ENCODE data around the gene SGCG.
"Not testable (repeated sequence)": the region's sequence is repeated elsewhere in the genome, so short reads cannot be mapped to it uniquely, and the experiment has no call there.

Gene SGCG, protein sequence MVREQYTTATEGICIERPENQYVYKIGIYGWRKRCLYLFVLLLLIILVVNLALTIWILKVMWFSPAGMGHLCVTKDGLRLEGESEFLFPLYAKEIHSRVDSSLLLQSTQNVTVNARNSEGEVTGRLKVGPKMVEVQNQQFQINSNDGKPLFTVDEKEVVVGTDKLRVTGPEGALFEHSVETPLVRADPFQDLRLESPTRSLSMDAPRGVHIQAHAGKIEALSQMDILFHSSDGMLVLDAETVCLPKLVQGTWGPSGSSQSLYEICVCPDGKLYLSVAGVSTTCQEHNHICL

GRCh38 chr13:23180711-23181110 lies at the start of gene SGCG:
SGCG (plus strand) TSS chr13:23180979; CDS start chr13:23203695, 22,716 bp downstream.
- DNase-seq: no peak

GRCh38 chr13:23134542-23134941 lies 46.2 kb upstream of the SGCG start:
- DNase-seq: no peak

GRCh38 chr13:23140492-23140891 lies 40.3 kb upstream of the SGCG start:
- no peak for DNase-seq

DNA sequence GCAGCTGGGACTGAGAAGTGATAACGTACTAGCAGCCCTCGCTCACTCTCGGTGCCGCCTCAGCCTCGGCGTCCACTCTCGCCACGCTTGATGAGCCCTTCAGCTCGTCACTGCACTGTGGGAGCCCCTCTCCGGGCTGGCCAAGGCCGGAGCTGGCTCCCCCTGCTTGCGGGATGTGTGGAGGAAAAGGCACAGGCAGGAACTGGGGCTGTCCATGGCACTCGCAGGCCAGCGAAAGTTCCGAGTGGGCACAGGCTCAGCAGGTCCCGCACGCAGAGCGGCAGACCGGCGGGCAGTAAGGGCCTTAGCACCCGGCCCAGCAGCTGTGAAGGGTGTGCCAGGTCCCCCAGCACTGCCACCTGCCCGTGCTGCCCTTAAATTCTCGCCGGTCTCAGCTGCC lies 38.8 kb upstream of the SGCG start:
- DNase-seq: no peak

DNA sequence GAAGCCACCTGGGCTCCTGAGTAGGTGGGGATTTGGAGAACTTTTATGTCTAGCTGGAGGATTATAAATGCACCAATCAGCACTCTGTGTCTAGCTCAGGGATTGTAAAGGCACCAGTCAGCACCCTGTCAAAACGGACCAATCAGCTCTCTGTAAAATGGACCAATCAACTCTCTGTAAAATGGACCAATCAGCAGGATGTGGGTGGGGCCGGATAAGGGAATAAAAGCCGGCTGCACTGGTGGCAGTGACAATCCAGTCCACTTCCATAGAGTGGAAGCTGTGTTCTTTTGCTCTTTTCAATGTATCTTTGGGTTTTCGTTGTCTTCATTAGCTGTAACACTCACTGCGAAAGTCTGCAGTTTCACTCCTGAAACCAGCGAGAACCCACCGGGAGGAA lies 38.2 kb upstream of the SGCG start:
- not testable (repeated sequence) for DNase-seq

- DNase-seq: no peak
Measured at GRCh38 chr13:23144431-23144830, 36.3 kb upstream of the SGCG start.

DNA sequence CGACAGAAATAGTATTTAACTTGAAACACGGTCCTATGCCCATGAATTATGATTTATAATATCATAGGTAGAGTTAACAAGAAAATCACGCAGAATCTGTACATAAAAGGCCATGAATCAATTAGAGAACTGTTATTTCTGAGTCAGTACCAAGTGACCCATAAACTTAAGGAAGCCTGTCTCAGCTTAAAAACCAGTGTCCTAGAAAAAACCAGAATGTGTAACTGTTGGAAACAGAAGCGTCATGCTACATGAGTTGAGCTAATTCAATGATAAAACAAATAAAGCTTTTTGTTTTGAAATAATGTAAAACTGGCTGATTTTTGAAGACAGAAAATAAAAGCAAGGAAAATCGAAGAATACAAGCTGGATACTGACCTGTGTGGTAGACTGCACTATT lies 34.8 kb upstream of the SGCG start:
- DNase-seq: no peak

GRCh38 chr13:23146811-23147625 lies 33.8 kb upstream of the SGCG start:
- no peak for DNase-seq

DNA sequence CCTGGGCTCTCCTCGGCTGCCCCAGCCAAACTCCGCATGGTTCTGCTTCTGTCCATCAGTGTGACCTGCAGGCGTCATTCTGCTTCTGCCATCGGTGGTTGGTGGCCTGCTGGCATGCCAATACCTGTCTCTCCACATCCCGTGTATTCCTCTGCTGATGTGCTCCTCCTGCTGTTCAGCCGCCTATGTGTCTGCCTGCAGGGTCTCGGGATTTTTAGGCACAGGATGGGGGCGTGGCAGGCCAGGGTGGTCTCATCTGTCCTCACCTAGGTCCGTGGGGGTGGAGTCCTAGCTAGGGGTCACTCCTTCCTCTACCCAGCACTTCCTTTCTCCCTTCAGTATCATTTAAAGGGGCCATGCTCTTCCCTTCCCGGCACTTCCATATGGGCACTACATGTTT lies 33.0 kb upstream of the SGCG start:
- no peak for DNase-seq

DNA sequence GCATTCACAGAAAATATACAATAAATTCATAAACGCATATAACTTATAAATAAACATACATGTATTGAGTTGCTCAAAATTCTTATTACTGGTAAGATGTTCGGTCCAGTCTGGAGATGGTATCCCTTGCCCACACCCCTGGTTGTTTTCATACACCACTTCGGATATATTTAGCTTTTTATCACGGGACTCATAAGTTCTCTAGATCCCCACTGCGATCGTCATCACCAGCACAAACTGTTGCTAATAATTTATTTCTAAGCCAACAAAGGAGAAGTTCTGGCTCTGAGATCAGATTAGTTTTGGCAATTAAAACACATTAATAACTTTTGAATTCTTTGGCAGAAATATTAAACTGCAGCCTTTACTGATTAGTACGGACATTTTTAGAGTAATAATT lies 23.0 kb upstream of the SGCG start:
- DNase-seq: no peak

- no peak for DNase-seq
Measured at GRCh38 chr13:23159205-23159759, 21.5 kb upstream of the SGCG start.

GRCh38 chr13:23159760-23160637 lies 20.8 kb upstream of the SGCG start:
- DNase-seq: no peak

DNA sequence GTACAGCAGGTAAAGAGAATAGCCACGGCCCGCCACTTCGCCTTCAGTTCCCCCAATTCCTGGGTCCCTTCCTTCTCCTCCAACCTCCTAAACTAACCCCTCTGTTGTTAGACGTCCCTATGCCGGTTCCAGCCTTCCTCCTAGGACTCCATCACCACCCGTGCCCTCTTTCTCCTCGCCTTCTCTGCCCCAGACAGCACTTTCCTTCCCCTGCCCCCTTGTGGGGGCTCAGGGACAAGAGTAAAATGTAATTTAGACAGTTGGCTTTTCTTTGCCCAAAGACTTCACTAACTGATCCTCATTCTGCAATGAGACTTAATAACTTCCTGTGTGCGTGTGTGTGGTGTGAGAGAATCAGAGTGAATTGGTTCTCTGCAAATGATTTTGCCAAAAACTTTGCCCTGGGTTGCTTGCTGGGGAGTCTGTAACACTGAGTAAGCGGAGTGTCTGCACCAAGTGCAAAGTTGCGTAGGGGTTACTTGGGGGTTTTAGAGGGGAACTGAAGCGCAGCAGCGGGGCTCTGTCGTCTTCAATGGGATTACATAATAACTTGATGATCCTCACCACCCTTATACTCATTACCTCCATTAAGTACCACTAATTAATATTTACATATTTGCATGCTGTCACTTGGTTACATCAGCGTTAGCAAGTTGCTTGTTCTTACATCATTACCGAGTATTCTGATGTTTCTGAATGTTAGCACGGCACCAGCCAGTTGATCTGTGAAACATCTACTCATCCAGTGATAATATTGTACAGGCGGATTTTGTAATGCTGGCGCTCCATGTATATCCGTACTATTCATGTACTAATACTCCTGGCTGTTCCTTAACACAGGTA lies 19.9 kb upstream of the SGCG start:
- DNase-seq: no peak

DNA sequence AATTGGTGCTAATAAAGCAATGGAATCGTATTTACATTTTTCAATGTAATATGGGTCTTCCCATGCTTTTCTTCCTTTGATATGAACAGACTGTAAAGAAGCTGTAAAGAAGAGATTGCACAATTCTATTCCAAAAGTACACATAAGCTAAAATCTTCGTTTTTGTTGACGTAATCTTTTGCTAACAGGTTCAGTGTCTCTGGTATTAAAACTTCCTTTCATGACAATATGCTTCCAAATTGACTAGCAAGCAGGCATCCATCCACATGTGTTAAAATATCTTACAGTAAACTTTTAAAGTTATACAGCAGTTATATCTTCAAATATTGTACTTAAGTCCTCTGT lies 19.3 kb upstream of the SGCG start:
- DNase-seq: no peak

GRCh38 chr13:23175920-23176319 lies 4.9 kb upstream of the SGCG start:
- DNase-seq: no peak

- no peak for DNase-seq
Measured at GRCh38 chr13:23182142-23182541, 1.4 kb downstream of the SGCG start.

DNA sequence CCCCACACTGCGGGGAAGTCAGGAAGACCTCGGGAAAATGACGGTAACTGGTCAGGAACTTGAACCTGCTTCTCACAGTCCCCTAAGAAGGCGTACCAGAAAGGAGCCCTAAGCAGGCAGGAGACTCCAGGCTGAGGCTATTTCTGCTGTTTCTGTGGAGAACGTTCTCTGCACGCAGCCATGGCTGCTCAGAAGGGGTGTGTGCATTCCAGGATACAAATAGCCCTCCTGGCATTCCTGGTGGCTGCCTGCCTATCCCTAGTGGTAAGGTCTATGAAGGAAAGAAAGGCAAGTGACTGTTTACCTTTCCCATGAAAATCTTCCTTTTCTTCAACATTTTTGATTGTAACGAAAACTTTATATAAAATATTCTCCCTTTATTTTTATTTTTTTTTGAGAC lies 2.5 kb downstream of the SGCG start:
- no peak for DNase-seq

DNA sequence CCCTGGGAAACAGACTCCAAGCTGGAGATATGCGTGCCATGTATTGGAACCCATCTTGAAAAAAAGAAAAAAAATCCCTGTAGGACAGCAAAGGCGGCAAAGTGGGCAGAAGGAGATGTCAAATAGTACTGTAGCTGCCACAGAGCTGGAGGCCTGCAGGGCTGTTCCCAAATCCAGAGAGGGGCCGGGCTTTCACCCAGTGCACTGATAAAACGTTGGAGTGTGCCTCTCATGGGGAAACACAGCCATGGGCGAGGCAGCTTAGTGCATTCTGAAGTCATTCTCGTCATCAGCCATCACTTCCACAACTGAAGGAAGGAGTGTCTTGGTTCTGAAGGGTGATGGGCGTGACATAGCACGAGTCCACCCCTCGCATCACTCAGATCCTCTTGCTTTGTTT lies 4.8 kb downstream of the SGCG start:
- DNase-seq: no peak

- no peak for DNase-seq
Measured at GRCh38 chr13:23201870-23202269, 21.1 kb downstream of the SGCG start.

- no peak for DNase-seq
Measured at GRCh38 chr13:23202383-23202782, 21.6 kb downstream of the SGCG start.

DNA sequence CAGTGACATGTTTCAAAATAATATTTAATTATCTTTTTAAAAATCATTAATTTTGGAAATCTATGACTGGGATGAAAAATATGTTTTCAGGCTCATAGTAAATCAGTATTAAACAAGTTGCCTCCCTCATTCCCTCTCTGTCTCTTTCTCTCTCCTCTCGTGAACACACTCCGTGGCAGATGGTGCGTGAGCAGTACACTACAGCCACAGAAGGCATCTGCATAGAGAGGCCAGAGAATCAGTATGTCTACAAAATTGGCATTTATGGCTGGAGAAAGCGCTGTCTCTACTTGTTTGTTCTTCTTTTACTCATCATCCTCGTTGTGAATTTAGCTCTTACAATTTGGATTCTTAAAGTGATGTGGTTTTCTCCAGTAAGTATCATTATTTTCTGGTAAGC lies 22.7 kb downstream of the SGCG start:
- DNase-seq: no peak

GRCh38 chr13:23205807-23206206 lies 25.0 kb downstream of the SGCG start:
- DNase-seq: no peak
